ENCODE data around the gene EFNA5. TPM values are rescaled to one million over a fixed set of nuclear protein-coding genes. Genes with fewer than 3 reads are reported as not detected.

EFNA5 gene
- polyA plus RNA-seq, 1 donor (not counting 4 experiments of a cell fraction or from before 2014, with no cell fraction given), result 4.8 TPM

- Histone ChIP-seq H3K27ac (ENCODE audit: control insufficient read depth, insufficient read depth, low read length) (no peak overlapping the region), H3K9me3 (ENCODE audit: control insufficient read depth, low read depth, low read length) (no peaks in the 10 kb centered on the region), H3K79me2 (ENCODE audit: control insufficient read depth, insufficient read depth, low read length) (peaks cover 9% of the 10 kb centered on the region), H3K9me1 (ENCODE audit: control insufficient read depth, extremely low read depth, insufficient read depth, low read length) (no peaks in the 10 kb centered on the region), H3K9ac (ENCODE audit: control insufficient read depth, extremely low read depth, insufficient read depth, low read length) (no peak overlapping the region), H3K36me3 (ENCODE audit: control insufficient read depth in 2 of 2, extremely low read depth in 1 of 2, insufficient read depth in 2 of 2, low read length in 2 of 2) (no peaks in the 10 kb centered on the region), H3K4me2 (ENCODE audit: control insufficient read depth, extremely low read depth, insufficient read depth, low read depth, low read length) (no peak overlapping the region), H4K20me1 (ENCODE audit: control insufficient read depth, extremely low read depth, insufficient read depth, low read length) (no peaks in the 10 kb centered on the region), H3K4me3 (ENCODE audit: control insufficient read depth in 2 of 3, extremely low read depth in 1 of 3, insufficient read depth in 2 of 3, low read depth in 1 of 3, low read length in 3 of 3) (no peak overlapping the region), H3K27me3 (ENCODE audit: control insufficient read depth, extremely low read depth, insufficient read depth, low read length) (no peaks in the 10 kb centered on the region), H3K4me1 (ENCODE audit: control insufficient read depth, extremely low read depth, insufficient read depth, low read length) (no peaks in the 10 kb centered on the region), H2AFZ (ENCODE audit: control insufficient read depth, low read length) (no peak overlapping the region)
- no peak for TF ChIP-seq EZH2 (IDR thresholded peaks at IDR 0.05; ENCODE audit: low read length)
- TF ChIP-seq, protein P1, sequence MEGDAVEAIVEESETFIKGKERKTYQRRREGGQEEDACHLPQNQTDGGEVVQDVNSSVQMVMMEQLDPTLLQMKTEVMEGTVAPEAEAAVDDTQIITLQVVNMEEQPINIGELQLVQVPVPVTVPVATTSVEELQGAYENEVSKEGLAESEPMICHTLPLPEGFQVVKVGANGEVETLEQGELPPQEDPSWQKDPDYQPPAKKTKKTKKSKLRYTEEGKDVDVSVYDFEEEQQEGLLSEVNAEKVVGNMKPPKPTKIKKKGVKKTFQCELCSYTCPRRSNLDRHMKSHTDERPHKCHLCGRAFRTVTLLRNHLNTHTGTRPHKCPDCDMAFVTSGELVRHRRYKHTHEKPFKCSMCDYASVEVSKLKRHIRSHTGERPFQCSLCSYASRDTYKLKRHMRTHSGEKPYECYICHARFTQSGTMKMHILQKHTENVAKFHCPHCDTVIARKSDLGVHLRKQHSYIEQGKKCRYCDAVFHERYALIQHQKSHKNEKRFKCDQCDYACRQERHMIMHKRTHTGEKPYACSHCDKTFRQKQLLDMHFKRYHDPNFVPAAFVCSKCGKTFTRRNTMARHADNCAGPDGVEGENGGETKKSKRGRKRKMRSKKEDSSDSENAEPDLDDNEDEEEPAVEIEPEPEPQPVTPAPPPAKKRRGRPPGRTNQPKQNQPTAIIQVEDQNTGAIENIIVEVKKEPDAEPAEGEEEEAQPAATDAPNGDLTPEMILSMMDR (optimal IDR thresholded peaks at IDR 0.05 in 1 of 3, IDR thresholded peaks at IDR 0.05 in 1 of 3, conservative IDR thresholded peaks at IDR 0.05 in 1 of 3; ENCODE audit: extremely low read depth in 1 of 3, insufficient read depth in 2 of 3, low read length in 3 of 3), result no peak
- FAIRE-seq, result no peak
- DNase-seq (ENCODE audit: low read depth, low spot score), result no peak
- dilution Hi-C loops (cut with MboI; ENCODE audit: extremely low pct_ligation_motif_present, low sequenced_read_pairs), result no loop called here
Measured at GRCh38 chr5:107618242-107618641, 52.5 kb downstream of the EFNA5 start.

GRCh38 chr5:107617052-107617451, 53.7 kb downstream of the EFNA5 start:
- Histone ChIP-seq H3K27ac (ENCODE audit: control insufficient read depth, insufficient read depth, low read length) (no peak overlapping the region), H3K4me2 (ENCODE audit: control insufficient read depth, extremely low read depth, insufficient read depth, low read depth, low read length) (no peak overlapping the region), H3K9ac (ENCODE audit: control insufficient read depth, extremely low read depth, insufficient read depth, low read length) (no peak overlapping the region), H3K9me3 (ENCODE audit: control insufficient read depth, low read depth, low read length) (no peaks in the 10 kb centered on the region), H3K79me2 (ENCODE audit: control insufficient read depth, insufficient read depth, low read length) (peaks cover 11% of the 10 kb centered on the region), H3K36me3 (ENCODE audit: control insufficient read depth in 2 of 2, extremely low read depth in 1 of 2, insufficient read depth in 2 of 2, low read length in 2 of 2) (no peaks in the 10 kb centered on the region), H3K27me3 (ENCODE audit: control insufficient read depth, extremely low read depth, insufficient read depth, low read length) (no peaks in the 10 kb centered on the region), H4K20me1 (ENCODE audit: control insufficient read depth, extremely low read depth, insufficient read depth, low read length) (no peaks in the 10 kb centered on the region), H3K4me1 (ENCODE audit: control insufficient read depth, extremely low read depth, insufficient read depth, low read length) (no peaks in the 10 kb centered on the region), H2AFZ (ENCODE audit: control insufficient read depth, low read length) (no peak overlapping the region), H3K4me3 (ENCODE audit: control insufficient read depth in 2 of 3, extremely low read depth in 1 of 3, insufficient read depth in 2 of 3, low read depth in 1 of 3, low read length in 3 of 3) (no peak overlapping the region), H3K9me1 (ENCODE audit: control insufficient read depth, extremely low read depth, insufficient read depth, low read length) (no peaks in the 10 kb centered on the region)
- dilution Hi-C loops (cut with MboI; ENCODE audit: extremely low pct_ligation_motif_present, low sequenced_read_pairs), result no loop called here
- DNase-seq (ENCODE audit: low read depth, low spot score), result no peak
- TF ChIP-seq, protein P1 (optimal IDR thresholded peaks at IDR 0.05 in 1 of 3, IDR thresholded peaks at IDR 0.05 in 1 of 3, conservative IDR thresholded peaks at IDR 0.05 in 1 of 3; ENCODE audit: extremely low read depth in 1 of 3, insufficient read depth in 2 of 3, low read length in 3 of 3), result no peak
- no peak for TF ChIP-seq EZH2 (IDR thresholded peaks at IDR 0.05; ENCODE audit: low read length)
- FAIRE-seq, result no peak

Measured in keratinocyte (primary cell).